ENCODE measurements around the gene AATK. TPM values are rescaled to one million over a fixed set of nuclear protein-coding genes. Genes with fewer than 3 reads are reported as not detected.

AATK gene
- total and polyA plus RNA-seq, 9 of the 15 experiments (the other 6 are each of a cell fraction or from before 2014, with no cell fraction given): 0.11 to 0.55 (median 0.38) TPM; not detected in 5

GRCh38 chr17:81101614-81102306 is 64.3 kb downstream of the AATK start (continued):
- peak; percentile 96 for TF ChIP-seq TFAP4 (CRISPR knock-in tag; IDR thresholded peaks at IDR 0.05; ENCODE audit: borderline replicate concordance)
- TF ChIP-seq THAP12 (CRISPR knock-in tag; IDR thresholded peaks at IDR 0.05): peak; percentile 67; the same call in 1 of the 2 replicates
- TF ChIP-seq ZNF133 (CRISPR knock-in tag; IDR thresholded peaks at IDR 0.05): no peak
- peak in 1 of 2 experiments; percentile 66; a peak in 1 of 3 replicates for TF ChIP-seq CBX3 (IDR thresholded peaks at IDR 0.05; ENCODE audit: borderline replicate concordance in 1 of 2, low read length in 2 of 2)
- no peak for TF ChIP-seq SNAPC5 (CRISPR knock-in tag; IDR thresholded peaks at IDR 0.05)
- no peak for TF ChIP-seq SMARCC2 (IDR thresholded peaks at IDR 0.05; ENCODE audit: low read depth)
- TF ChIP-seq MEIS2 (IDR thresholded peaks at IDR 0.05; ENCODE audit: partially characterized antibody): peak; percentile 71
- TF ChIP-seq MNT (conservative IDR thresholded peaks at IDR 0.05): no peak
- no peak for TF ChIP-seq ZNF766 (CRISPR knock-in tag; conservative IDR thresholded peaks at IDR 0.05)
- no peak for TF ChIP-seq ZNF140 (CRISPR knock-in tag; IDR thresholded peaks at IDR 0.05)
- peak; percentile 58 for TF ChIP-seq NEUROD1 (IDR thresholded peaks at IDR 0.05; ENCODE audit: borderline replicate concordance, low read depth, low read length, partially characterized antibody)
- TF ChIP-seq NONO (IDR thresholded peaks at IDR 0.05; ENCODE audit: low read depth in 2 of 2, low read length in 1 of 2): peak in 1 of 2 experiments; percentile 53; a peak in 1 of 4 replicates
- no peak for TF ChIP-seq GABPB2 (CRISPR knock-in tag; conservative IDR thresholded peaks at IDR 0.05)
- peak; percentile 35; the same call in 1 of the 2 replicates for TF ChIP-seq ZNF764 (CRISPR knock-in tag; IDR thresholded peaks at IDR 0.05; ENCODE audit: low read depth)
- TF ChIP-seq NCOR1 (IDR thresholded peaks at IDR 0.05): no peak
- peak; percentile 58 for TF ChIP-seq DACH1 (IDR thresholded peaks at IDR 0.05; ENCODE audit: partially characterized antibody)
- TF ChIP-seq ZNF146 (CRISPR knock-in tag; IDR thresholded peaks at IDR 0.05; ENCODE audit: unreplicated experiment): no peak
- TF ChIP-seq ZNF561 (CRISPR knock-in tag; conservative IDR thresholded peaks at IDR 0.05): no peak
- TF ChIP-seq EWSR1 (IDR thresholded peaks at IDR 0.05; ENCODE audit: borderline replicate concordance, low read depth, partially characterized antibody): no peak
- TF ChIP-seq CBX8 (IDR thresholded peaks at IDR 0.05; ENCODE audit: borderline replicate concordance, extremely low read depth, low read depth, low read length, poor library complexity, severe bottlenecking): no peak
- no peak for TF ChIP-seq TCFL5 (CRISPR knock-in tag; conservative IDR thresholded peaks at IDR 0.05)
- TF ChIP-seq MEF2A (IDR thresholded peaks at IDR 0.05; ENCODE audit: control insufficient read depth, low read depth, low read length): no peak
